ENCODE data around the gene BCORL1.
A peak's percentile ranks its signal among the peaks of the same experiment; 100 is the strongest.

BCORL1 gene

DNA sequence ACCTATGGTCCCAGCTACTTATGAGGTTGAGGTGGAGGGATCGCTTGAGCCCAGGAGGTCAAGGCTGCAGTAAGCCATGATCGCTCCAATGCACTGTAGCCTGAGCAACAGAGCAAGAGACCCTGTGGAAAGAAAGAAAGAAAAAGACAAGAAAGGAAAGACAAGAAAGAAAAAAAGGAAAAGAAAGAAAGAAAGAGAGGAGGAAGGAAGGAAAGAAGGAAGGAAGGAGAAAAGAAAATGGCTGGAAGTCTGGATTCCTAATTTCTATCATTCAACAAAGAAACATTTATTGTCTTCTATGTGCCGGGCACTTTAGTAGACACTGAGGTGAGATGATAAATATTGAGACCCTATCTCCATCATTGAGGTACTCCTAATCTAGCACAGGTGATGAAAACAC is 26.8 kb upstream of the BCORL1 start:
- TF ChIP-seq, protein P1, sequence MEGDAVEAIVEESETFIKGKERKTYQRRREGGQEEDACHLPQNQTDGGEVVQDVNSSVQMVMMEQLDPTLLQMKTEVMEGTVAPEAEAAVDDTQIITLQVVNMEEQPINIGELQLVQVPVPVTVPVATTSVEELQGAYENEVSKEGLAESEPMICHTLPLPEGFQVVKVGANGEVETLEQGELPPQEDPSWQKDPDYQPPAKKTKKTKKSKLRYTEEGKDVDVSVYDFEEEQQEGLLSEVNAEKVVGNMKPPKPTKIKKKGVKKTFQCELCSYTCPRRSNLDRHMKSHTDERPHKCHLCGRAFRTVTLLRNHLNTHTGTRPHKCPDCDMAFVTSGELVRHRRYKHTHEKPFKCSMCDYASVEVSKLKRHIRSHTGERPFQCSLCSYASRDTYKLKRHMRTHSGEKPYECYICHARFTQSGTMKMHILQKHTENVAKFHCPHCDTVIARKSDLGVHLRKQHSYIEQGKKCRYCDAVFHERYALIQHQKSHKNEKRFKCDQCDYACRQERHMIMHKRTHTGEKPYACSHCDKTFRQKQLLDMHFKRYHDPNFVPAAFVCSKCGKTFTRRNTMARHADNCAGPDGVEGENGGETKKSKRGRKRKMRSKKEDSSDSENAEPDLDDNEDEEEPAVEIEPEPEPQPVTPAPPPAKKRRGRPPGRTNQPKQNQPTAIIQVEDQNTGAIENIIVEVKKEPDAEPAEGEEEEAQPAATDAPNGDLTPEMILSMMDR (conservative IDR thresholded peaks at IDR 0.05; ENCODE audit: low read depth, low read length): no peak
- no peak for DNase-seq (ENCODE audit: low read depth)
- H3K4me3 ChIP-seq (ENCODE audit: low read depth, low read length): no peak overlapping the region

DNA sequence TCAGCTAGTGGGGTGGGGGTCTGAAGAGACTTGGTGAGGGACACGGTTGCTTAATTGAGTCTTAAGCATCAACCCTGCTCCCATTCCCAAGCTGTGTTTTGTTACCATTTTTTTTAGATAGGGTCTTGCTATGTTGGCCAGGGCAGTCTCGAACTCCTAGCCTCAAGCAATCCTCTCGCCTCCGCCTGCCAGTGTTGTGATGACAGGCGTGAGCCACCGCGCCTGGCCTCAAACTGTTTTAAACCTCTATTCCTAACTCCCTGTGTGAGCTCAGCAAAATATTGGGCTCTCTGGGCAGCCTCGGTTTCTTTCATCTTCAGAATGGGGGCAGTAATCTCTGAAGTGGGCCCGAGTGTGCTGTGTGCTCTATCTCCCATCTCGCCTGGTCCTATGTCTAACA is 26.3 kb upstream of the BCORL1 start:
- H3K4me3 ChIP-seq (ENCODE audit: low read depth, low read length): no peak overlapping the region
- TF ChIP-seq, protein P1 (conservative IDR thresholded peaks at IDR 0.05; ENCODE audit: low read depth, low read length): no peak
- DNase-seq (ENCODE audit: low read depth): no peak

- TF ChIP-seq, protein P1 (conservative IDR thresholded peaks at IDR 0.05; ENCODE audit: low read depth, low read length): no peak
- H3K4me3 ChIP-seq (ENCODE audit: low read depth, low read length): peak overlapping the region; percentile 49
- no peak for DNase-seq (ENCODE audit: low read depth)
These were observed 25.7 kb upstream of the BCORL1 start for GRCh38 chrX:129956765-129957164.

- DNase-seq (ENCODE audit: low read depth): peak; percentile 40
- TF ChIP-seq, protein P1 (conservative IDR thresholded peaks at IDR 0.05; ENCODE audit: low read depth, low read length): no peak
- H3K4me3 ChIP-seq (ENCODE audit: low read depth, low read length): peak overlapping the region; percentile 49
These were observed 25.0 kb upstream of the BCORL1 start for GRCh38 chrX:129957241-129958082.

DNA sequence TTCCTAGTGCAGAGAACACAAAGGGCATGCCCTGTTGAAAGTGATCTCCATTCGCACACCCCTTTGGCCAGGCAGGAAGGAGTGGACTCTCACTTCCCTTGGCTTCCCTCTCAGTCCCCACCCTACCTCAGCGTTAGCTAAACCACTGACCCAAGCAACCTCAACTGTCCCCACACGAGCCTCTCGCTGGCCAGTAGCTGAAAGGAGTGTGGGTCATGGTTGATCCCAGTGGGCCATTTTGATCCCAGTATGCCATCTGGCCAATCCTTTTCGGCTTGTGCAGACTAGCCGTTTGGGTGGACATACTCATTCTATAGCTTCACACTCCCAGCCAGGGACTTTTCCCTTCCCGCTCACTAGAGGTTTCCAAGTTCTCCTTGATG is 24.4 kb upstream of the BCORL1 start:
- TF ChIP-seq, protein P1 (conservative IDR thresholded peaks at IDR 0.05; ENCODE audit: low read depth, low read length): no peak
- H3K4me3 ChIP-seq (ENCODE audit: low read depth, low read length): no peak overlapping the region
- DNase-seq (ENCODE audit: low read depth): no peak

DNA sequence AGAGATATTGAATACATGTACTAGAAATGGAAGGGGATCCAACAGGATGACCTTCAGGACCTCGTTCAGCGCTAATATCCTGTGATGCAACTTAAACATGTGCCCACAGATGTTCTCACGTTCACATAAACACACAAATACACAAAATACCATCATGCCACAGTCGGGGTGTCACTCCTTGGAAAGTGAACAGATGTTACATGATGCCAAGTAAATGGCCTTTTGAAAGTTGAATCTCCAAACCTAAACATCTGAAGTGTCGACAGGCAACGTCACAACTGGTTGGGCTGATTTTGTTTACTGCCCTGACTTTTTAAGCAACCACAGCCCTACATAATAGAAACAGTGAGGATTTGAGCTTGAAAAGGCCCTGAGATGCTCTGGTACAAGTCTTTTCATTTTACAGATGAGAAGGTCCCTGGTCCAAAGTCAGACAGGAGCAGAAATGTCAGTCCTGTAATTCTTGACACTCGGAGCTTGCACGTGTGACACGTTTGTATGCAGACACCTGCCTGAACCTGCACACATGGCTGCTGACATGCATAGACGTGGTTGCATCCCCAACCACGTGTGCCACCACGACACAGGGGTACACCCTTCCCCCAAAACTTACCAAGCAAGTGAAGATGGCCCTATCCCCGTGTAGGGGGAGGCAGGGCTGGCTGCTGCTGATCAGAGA is 23.5 kb upstream of the BCORL1 start:
- TF ChIP-seq, protein P1 (conservative IDR thresholded peaks at IDR 0.05; ENCODE audit: low read depth, low read length): no peak
- H3K4me3 ChIP-seq (ENCODE audit: low read depth, low read length): no peak overlapping the region
- DNase-seq (ENCODE audit: low read depth): no peak

All from choroid plexus epithelial cell (primary cell).